HG03558 (cell line): Measurements from ENCODE around the gene TCF15.
"Not testable (repeated sequence)": the region's sequence is repeated elsewhere in the genome, so short reads cannot be mapped to it uniquely, and the experiment has no call there.

Source experiments
- ATAC-seq: cut with Tn5 transposase; IDR thresholded peaks from one replicate; pipeline ENCODE4 v1.9.1; 2021; ENCODE audit warnings: moderate number of reproducible peaks; ENCODE audit not compliant: unreplicated experiment; ENCODE audit errors: extremely low read depth

TCF15 gene

GRCh38 chr20:642398-643174 lies 32.5 kb upstream of the TCF15 start:
- ATAC-seq: no peak

- ATAC-seq: not testable (repeated sequence)
Measured at GRCh38 chr20:642013-642397, 31.9 kb upstream of the TCF15 start.

- ATAC-seq: no peak
Measured at GRCh38 chr20:641516-641875, 31.4 kb upstream of the TCF15 start.

GRCh38 chr20:640674-641515 lies 30.8 kb upstream of the TCF15 start:
- no peak for ATAC-seq

- ATAC-seq: no peak
Measured at GRCh38 chr20:638579-638978, 28.5 kb upstream of the TCF15 start.

- ATAC-seq: no peak
Measured at GRCh38 chr20:637559-637958, 27.4 kb upstream of the TCF15 start.

- ATAC-seq: no peak
Measured at GRCh38 chr20:635893-636338, 25.8 kb upstream of the TCF15 start.

GRCh38 chr20:635028-635892 lies 25.2 kb upstream of the TCF15 start:
- no peak for ATAC-seq

GRCh38 chr20:634148-634925 lies 24.2 kb upstream of the TCF15 start:
- ATAC-seq: no peak

- no peak for ATAC-seq
Measured at GRCh38 chr20:631101-631500, 21.0 kb upstream of the TCF15 start.

- ATAC-seq: no peak
Measured at GRCh38 chr20:626579-626978, 16.5 kb upstream of the TCF15 start.

GRCh38 chr20:625360-625932 lies 15.3 kb upstream of the TCF15 start:
- no peak for ATAC-seq

GRCh38 chr20:623704-624103 lies 13.6 kb upstream of the TCF15 start:
- ATAC-seq: no peak

- no peak for ATAC-seq
Measured at GRCh38 chr20:623021-623420, 12.9 kb upstream of the TCF15 start.

GRCh38 chr20:622161-622560 lies 12.1 kb upstream of the TCF15 start:
- no peak for ATAC-seq

GRCh38 chr20:621125-621756 lies 11.1 kb upstream of the TCF15 start:
- no peak for ATAC-seq

- ATAC-seq: no peak
Measured at GRCh38 chr20:620246-620645, 10.1 kb upstream of the TCF15 start.

- ATAC-seq: no peak
Measured at GRCh38 chr20:618980-619379, 8.9 kb upstream of the TCF15 start.
